MM.1S (cell line): Measurements from ENCODE around the gene CNP.

Experiments
- CTCF ChIP-seq: fragments of 300-600 bp; sonication (generic); IDR thresholded peaks from 2 replicates; pipeline ENCODE4 v1.5.1; 2016; ENCODE audit warnings: antibody characterized with exemption, low read length, mixed read lengths
- EZH2 ChIP-seq: fragments of 300-600 bp; sonication (generic); optimal IDR thresholded peaks from 2 replicates; pipeline ENCODE3; 2017; ENCODE audit warnings: low read depth, mild to moderate bottlenecking, antibody characterized with exemption, low read length, mixed read lengths
- EZH2phosphoT487 ChIP-seq: fragments of 300-600 bp; sonication (generic); IDR thresholded peaks from 2 replicates; pipeline ENCODE4 v1.6.1; 2018; ENCODE audit warnings: antibody characterized with exemption, low read length

GRCh38 chr17:41942626-41943373 is 23.8 kb upstream of the CNP start:
- TF ChIP-seq CTCF (no peak), EZH2 (no peak), EZH2phosphoT487 (no peak)
